Memory B cell (primary cell): ENCODE results near the gene NLRC3.

Experiments
- ATAC-seq: fragments of 150-1000 bp; cut with Tn5 transposase; 2 replicates; pipeline ENCODE4 v1.10.0; 2021; ENCODE audit warnings: low read depth, mild to moderate bottlenecking, moderate library complexity
- DNase-seq, 2 donors: peaks; one replicate each; pipeline ENCODE4 v3.0.0; 2022; ENCODE audit warnings: low spot score in 2 of 2
- H3K27ac Mint-ChIP-seq: one replicate; pipeline ENCODE4 v1.8.0; 2022; ENCODE audit warnings: mild to moderate bottlenecking, moderate library complexity, mixed read lengths
- H3K27me3 Mint-ChIP-seq: one replicate; pipeline ENCODE4 v1.8.0; 2022; ENCODE audit warnings: mixed read lengths
- H3K36me3 Mint-ChIP-seq: one replicate; pipeline ENCODE4 v1.8.0; 2022; ENCODE audit warnings: mild to moderate bottlenecking, mixed read lengths
- H3K4me1 Mint-ChIP-seq: one replicate; pipeline ENCODE4 v1.8.0; 2022; ENCODE audit warnings: mixed read lengths
- H3K4me3 Mint-ChIP-seq: one replicate; pipeline ENCODE4 v1.8.0; 2022; ENCODE audit warnings: mild to moderate bottlenecking, moderate library complexity, mixed read lengths
- H3K9me3 Mint-ChIP-seq: one replicate; pipeline ENCODE4 v1.8.0; 2022; ENCODE audit warnings: mixed read lengths

The NLRC3 gene

DNA sequence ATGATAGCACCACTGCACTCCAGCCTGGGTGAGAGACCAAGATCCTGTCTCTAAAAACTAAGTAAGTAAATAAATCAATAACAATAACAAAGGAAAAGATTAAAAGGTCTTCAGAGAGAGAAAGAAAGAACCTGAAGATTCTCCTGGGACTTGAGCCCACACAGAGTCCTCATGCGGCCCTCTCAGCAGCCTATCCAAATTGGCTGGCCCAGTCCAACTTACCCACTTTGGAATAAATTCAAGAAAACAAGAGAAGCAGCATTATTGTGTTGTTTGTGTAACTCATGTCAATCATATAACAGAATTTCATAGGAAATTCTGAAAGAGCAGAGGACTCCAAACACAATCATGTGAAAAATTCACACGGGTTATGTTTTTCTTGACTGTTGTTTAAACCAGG lies 30.4 kb upstream of the NLRC3 start:
- Mint-ChIP-seq H3K36me3 (peaks cover 5% of the 10 kb centered on the region), H3K4me1 (peaks cover 29% of the 10 kb centered on the region), H3K27me3 (no peaks in the 10 kb centered on the region), H3K27ac (no peak overlapping the region), H3K4me3 (no peak overlapping the region), H3K9me3 (no peaks in the 10 kb centered on the region)
- no peak for DNase-seq
- ATAC-seq: no peak

DNA sequence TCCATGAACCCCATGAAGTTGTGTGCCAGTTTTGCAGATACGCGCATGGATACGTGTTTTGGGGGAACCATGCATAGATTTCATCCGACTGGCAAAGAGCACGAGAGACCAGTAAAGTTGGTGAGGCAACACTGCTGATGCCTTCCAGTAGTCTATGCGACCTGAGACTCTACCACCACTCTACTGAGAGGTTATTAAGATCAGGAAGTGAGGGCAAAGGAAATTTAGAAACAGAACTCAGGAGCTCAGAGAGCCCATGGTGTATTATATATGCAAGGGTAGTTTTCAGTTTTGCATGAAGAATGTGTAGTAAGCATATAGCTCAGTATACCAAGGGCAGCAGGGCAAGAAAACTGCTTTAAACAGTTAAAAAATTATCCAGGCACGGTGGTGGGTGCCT lies 30.0 kb upstream of the NLRC3 start:
- Mint-ChIP-seq H3K27ac (no peak overlapping the region), H3K4me3 (peak overlapping the region; percentile 34), H3K4me1 (peaks cover 27% of the 10 kb centered on the region), H3K27me3 (no peaks in the 10 kb centered on the region), H3K9me3 (no peaks in the 10 kb centered on the region), H3K36me3 (peaks cover 7% of the 10 kb centered on the region)
- DNase-seq (no peak), ATAC-seq (no peak)

DNA sequence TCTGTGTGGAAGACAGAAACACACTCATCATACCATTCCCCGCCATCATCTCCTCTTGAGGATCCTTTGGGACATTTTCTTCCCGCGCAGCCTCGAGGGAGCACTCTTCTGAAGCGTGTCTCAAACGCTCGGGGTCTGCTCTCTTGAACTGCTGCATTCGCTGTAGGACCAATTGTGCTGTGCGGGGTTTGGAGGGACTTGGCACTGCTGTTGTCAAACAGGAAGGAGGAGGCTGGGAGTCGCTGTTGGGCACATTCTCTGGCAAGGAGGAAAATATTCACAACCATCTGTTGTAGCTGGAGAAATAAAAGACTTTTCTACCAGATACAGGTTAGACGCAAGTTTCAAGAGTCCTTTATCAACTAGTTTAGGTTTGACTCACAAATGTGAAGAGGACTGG lies 29.2 kb upstream of the NLRC3 start:
- no peak overlapping the region for H3K4me3 Mint-ChIP-seq
- H3K27me3 Mint-ChIP-seq: no peaks in the 10 kb centered on the region
- peaks cover 25% of the 10 kb centered on the region for H3K4me1 Mint-ChIP-seq
- ATAC-seq (no peak), DNase-seq (no peak)
- H3K9me3 Mint-ChIP-seq: no peaks in the 10 kb centered on the region
- no peak overlapping the region for H3K27ac Mint-ChIP-seq
- H3K36me3 Mint-ChIP-seq: peaks cover 12% of the 10 kb centered on the region

DNA sequence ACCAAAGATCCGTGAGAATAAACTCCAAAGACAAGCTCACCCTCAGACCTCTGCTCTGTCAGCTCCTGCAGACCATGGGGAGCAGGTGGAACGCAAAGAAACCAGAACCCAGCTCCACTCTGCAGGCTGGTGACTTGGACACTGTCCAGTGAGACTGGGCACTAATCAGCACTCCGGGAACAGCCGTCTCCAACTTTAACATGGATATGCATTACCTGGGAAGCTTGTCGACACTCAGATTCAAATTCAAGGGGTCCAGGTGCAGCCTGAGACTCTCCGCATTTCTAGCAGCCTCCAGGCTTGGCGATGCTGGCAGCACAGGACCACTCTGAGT lies 25.1 kb upstream of the NLRC3 start:
- Mint-ChIP-seq H3K4me1 (peaks cover 14% of the 10 kb centered on the region), H3K27ac (no peak overlapping the region), H3K4me3 (no peak overlapping the region), H3K36me3 (peaks cover 18% of the 10 kb centered on the region), H3K9me3 (no peaks in the 10 kb centered on the region), H3K27me3 (no peaks in the 10 kb centered on the region)
- DNase-seq (no peak), ATAC-seq (no peak)

DNA sequence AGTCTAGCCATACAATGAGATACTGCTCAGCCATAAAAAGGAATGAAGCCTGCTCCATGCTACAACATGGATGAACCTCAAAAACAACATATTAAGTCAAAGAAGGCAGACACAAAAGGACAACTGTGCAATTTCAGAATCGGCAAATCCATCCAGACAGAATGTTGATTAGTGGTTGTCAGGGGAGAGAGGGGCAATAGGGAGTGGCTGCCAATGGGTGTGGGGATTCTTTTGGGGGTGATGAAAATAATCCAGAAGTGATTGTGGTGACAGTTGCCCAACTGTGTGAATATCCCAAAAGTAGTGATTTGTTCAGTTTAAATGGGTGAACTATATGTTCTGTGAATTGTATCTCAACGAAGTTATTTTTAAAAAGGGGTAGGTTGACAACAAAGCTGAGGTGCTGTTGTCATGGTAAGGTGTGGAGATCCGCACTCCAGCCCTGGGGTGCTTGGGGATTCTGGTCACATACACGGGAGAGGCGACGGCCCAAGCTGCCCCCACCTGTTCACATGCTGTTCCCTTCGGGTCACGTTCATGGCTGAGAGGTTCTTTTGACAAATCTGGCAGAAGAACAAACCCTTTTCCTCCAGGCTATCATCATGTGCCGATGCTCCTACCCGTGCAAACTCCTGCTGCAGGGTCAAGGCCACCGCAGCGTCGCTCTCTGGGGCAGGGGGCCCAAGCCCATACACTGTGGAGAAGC lies 24.6 kb upstream of the NLRC3 start:
- Mint-ChIP-seq H3K27me3 (no peaks in the 10 kb centered on the region), H3K9me3 (no peaks in the 10 kb centered on the region), H3K27ac (no peak overlapping the region), H3K4me3 (no peak overlapping the region), H3K4me1 (peaks cover 9% of the 10 kb centered on the region), H3K36me3 (peaks cover 18% of the 10 kb centered on the region)
- ATAC-seq: no peak
- DNase-seq: no peak

DNA sequence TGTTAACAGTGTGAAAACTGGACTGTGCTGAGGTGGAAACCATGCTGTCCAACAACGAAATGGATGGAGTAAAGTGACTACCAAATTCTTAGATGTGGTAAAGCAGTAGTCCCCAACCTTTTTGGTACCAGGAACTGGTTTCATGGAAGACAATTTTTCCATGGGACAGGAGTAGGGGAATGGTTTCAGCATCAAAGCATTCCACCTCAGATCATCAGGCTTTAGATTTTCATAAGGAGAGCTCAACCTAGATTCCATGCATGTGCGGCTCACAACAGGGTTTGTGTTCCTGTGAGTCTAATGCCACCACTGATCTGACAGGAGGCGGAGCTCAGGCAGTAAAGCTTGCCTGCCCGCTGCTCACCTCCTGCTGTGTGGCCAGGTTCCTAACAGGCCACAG lies 22.7 kb upstream of the NLRC3 start:
- ATAC-seq (no peak), DNase-seq (no peak)
- H3K36me3 Mint-ChIP-seq: peaks cover 13% of the 10 kb centered on the region
- H3K4me3 Mint-ChIP-seq: no peak overlapping the region
- no peaks in the 10 kb centered on the region for H3K27me3 Mint-ChIP-seq
- H3K9me3 Mint-ChIP-seq: no peaks in the 10 kb centered on the region
- H3K27ac Mint-ChIP-seq: no peak overlapping the region
- peaks cover 2% of the 10 kb centered on the region for H3K4me1 Mint-ChIP-seq

DNA sequence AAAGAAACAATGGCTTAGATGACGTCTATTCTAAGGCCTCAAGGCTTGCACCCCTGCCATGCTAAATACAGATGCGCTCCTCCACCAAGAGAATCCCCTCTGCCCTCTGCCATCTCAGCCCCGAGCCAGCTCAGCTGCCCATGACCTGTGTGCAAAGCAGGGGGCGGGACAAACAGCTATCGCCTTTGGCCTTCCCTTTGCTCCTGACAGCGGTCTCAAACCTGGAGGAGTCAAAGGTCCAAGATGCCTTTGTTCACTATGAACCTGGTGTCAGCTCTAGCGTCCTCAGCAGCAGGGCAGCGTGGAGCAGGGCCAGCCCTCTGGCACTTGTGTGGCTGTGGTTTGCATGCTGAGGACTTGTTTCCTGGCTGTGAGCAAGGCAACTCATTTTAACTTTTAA lies 21.9 kb upstream of the NLRC3 start:
- H3K4me3 Mint-ChIP-seq: no peak overlapping the region

DNA sequence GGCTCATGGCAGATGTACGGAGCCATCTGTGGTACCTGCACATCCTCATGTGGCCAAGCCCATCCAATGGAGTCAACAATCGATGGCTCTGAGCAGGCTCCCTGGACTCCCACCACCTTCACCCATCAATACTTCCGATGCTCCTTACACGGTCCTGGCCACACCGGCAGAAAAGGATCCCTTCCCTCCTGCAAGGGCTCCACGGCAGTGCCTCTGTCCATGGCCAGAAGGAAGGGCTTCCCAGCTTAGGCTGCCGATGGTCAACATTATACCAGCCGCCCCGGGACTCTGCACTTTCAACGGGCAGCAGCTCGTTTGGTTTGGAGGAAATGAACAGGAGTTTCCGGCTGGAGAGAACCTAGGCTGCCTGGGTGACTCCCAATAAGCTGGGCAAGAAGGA lies 21.0 kb upstream of the NLRC3 start:
- H3K27ac Mint-ChIP-seq: no peak overlapping the region
- peaks cover 2% of the 10 kb centered on the region for H3K4me1 Mint-ChIP-seq
- no peak for ATAC-seq
- H3K9me3 Mint-ChIP-seq: no peaks in the 10 kb centered on the region
- DNase-seq: no peak
- no peak overlapping the region for H3K4me3 Mint-ChIP-seq
- H3K36me3 Mint-ChIP-seq: peaks cover 15% of the 10 kb centered on the region
- no peaks in the 10 kb centered on the region for H3K27me3 Mint-ChIP-seq

More for the DNA sequence above, 21.9 kb upstream of the NLRC3 start:
- H3K27ac Mint-ChIP-seq: no peak overlapping the region
- peaks cover 14% of the 10 kb centered on the region for H3K36me3 Mint-ChIP-seq
- H3K27me3 Mint-ChIP-seq: no peaks in the 10 kb centered on the region
- DNase-seq (no peak), ATAC-seq (no peak)
- peaks cover 2% of the 10 kb centered on the region for H3K4me1 Mint-ChIP-seq
- no peaks in the 10 kb centered on the region for H3K9me3 Mint-ChIP-seq

DNA sequence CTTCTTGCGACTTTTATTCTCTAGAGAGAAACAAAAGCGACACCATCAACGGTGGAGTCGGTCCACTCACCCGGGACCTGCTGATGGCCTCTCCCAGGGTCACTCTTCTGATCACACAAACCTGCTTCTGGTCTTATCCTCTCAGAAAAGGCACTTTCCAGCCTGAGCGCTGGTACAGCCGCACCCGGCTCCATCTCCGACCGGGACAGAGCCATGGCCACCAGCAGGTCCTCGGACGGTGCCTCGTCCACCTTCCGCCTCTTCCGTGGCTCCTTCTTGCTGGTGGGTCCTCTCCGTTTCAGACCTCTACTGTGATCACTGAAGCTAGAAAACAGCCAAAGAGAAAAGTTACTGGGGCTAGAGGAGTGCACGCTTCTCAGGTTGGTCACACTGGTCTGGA lies 20.5 kb upstream of the NLRC3 start:
- Mint-ChIP-seq H3K4me3 (no peak overlapping the region), H3K36me3 (peaks cover 15% of the 10 kb centered on the region), H3K9me3 (no peaks in the 10 kb centered on the region), H3K27ac (no peak overlapping the region), H3K27me3 (no peaks in the 10 kb centered on the region), H3K4me1 (peaks cover 2% of the 10 kb centered on the region)
- ATAC-seq (no peak), DNase-seq (no peak)

DNA sequence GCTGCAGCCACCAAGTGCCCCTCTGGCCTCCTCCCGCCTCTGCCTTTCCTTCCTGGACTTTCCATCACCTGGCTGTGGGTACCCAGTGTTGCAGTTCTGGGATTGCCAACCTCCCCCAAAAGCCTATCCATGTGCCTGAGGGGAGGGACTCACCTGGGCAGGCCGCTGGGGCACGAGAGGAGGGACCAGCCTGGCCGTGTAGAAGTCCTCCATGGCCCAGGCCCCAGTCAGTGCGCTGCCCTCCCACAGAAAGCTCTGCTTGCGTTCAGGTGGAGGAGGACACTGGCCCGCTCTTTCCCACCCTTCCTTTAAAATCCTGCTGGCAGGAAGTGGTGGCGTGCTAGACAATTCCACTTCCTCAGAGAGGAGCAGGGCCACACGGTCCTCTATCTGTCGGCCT lies 20.0 kb upstream of the NLRC3 start:
- peaks cover 2% of the 10 kb centered on the region for H3K4me1 Mint-ChIP-seq
- no peak overlapping the region for H3K27ac Mint-ChIP-seq
- no peak overlapping the region for H3K4me3 Mint-ChIP-seq
- no peaks in the 10 kb centered on the region for H3K9me3 Mint-ChIP-seq
- DNase-seq (no peak), ATAC-seq (no peak)
- H3K36me3 Mint-ChIP-seq: peaks cover 13% of the 10 kb centered on the region
- no peaks in the 10 kb centered on the region for H3K27me3 Mint-ChIP-seq

DNA sequence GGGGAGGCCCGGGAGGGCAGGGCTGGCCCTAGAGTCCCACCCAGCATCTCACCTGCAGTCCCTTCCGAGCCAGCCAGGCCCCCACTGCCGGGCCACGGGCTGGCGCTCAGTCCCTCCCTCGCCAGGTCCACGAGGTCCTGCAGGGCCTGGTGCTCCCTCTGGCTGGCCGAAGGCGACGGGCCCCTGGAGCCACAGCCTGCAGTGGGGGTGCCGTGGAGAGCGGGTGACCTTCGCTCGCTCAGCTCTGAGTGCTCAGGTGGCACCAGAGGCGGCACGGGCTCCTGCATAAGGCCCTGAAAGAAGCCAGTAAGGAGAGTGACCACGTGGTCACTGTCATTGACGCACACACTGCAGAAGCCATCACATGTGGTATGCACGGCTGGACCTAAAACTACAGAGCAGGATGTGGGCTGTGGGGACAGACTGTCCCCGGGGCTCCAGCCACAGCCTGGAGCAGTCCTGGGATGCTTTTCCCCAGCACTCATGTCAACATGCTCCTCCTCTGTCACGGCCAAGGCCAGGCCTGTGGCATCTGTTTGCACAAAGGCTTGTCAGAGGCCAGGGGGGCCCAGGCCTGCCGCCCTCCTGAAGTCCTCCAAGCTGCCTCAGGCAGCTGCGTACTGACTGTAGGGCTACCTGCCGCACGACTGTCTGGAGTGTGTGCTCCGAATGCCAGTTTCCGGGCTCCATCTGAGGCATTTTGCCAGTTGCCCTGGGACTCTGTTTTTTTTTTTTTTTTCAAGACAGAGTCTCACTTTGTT lies 19.1 kb upstream of the NLRC3 start:
- peaks cover 2% of the 10 kb centered on the region for H3K4me1 Mint-ChIP-seq
- ATAC-seq (no peak), DNase-seq (no peak)
- no peak overlapping the region for H3K27ac Mint-ChIP-seq
- no peak overlapping the region for H3K4me3 Mint-ChIP-seq
- no peaks in the 10 kb centered on the region for H3K9me3 Mint-ChIP-seq
- H3K27me3 Mint-ChIP-seq: no peaks in the 10 kb centered on the region
- peaks cover 10% of the 10 kb centered on the region for H3K36me3 Mint-ChIP-seq

DNA sequence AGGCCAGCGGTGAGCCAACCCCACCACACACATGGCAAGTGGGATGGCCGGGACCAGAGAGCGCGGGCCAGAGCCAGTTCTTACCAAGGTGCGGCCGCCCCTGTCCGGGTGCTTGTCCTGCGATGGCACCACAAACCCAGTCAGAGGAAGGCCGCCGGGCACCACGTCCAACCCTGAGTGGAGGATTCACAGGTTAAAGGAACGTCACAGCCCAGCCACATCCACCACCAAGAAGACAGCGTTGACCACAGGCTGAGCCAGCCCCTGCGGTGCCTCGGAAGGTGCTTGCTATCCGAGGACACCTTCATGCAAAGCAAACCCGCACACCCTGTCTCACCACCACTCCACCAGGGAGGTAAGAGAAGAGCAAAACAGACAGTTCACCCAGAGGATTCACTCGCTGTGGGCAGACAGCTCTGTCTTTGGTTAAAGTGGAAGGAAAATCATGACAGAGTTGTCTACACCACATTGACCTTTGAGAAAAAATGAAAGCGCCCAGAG lies 18.4 kb upstream of the NLRC3 start:
- no peaks in the 10 kb centered on the region for H3K9me3 Mint-ChIP-seq
- peaks cover 2% of the 10 kb centered on the region for H3K4me1 Mint-ChIP-seq
- no peak overlapping the region for H3K4me3 Mint-ChIP-seq
- H3K36me3 Mint-ChIP-seq: peaks cover 16% of the 10 kb centered on the region
- no peaks in the 10 kb centered on the region for H3K27me3 Mint-ChIP-seq
- no peak for ATAC-seq
- DNase-seq: no peak
- H3K27ac Mint-ChIP-seq: no peak overlapping the region

DNA sequence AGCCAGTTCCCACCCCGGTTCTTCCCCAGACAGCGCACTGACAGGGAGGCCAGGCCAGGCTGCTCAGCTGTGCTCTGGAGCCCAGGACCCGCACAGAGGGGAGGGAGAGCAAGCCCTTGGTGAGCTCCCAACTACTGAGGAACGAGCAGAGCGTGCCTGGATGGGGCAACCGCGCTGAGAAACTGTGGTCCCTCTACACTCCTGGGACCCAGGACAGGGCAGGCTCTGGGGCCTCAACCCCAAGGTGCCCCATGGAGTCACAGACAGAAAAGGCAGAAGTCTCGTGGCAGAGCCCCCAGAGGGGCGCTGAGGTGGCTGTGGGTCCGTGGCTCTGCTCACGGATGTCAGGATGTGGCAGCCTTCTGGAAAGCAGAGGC lies 17.9 kb upstream of the NLRC3 start:
- H3K36me3 Mint-ChIP-seq: peaks cover 17% of the 10 kb centered on the region
- H3K9me3 Mint-ChIP-seq: no peaks in the 10 kb centered on the region
- no peaks in the 10 kb centered on the region for H3K27me3 Mint-ChIP-seq
- ATAC-seq (no peak), DNase-seq (no peak)
- H3K27ac Mint-ChIP-seq: no peak overlapping the region
- no peak overlapping the region for H3K4me3 Mint-ChIP-seq
- peaks cover 2% of the 10 kb centered on the region for H3K4me1 Mint-ChIP-seq

DNA sequence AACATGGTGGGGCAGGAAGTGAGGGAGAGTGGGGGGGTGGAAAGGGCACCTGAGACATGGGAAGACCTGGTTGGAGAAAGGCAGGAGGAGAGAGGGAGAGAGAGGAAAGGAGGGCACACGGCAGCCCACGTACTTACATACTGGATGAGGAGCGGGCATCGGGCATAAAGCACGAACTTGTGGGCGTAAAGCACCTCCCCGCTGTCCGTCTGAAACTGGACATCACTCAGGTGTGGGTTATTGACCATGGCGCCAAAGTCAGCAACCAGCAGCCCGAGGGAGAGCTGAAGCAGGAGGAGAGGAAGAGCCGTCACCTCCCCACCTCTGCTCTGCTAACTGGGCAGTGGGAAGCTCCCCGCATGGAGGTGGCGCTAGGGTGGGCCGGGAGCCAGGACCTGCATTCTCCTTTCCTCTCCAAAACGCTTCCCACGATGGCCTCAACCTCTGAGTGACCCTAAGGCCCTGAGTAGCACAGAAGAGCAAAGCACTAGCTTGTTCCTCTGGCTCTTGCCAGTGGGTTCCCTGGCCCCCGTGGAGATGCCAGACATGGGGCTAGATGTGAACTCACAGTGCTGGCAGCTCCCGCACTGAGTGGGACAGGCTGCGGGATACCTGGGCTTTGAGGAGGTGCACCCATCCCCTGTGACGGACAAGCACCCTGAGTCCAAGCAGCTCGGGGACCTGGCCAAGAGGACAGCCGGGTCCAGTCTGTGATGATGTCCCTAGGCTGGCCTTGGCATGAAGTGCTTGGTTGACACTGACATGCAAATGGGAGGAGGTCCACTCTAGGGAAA lies 17.3 kb upstream of the NLRC3 start:
- no peak for DNase-seq
- H3K9me3 Mint-ChIP-seq: no peaks in the 10 kb centered on the region

More for the DNA sequence above, 17.3 kb upstream of the NLRC3 start:
- peaks cover 17% of the 10 kb centered on the region for H3K36me3 Mint-ChIP-seq
- H3K4me1 Mint-ChIP-seq: peaks cover 2% of the 10 kb centered on the region
- H3K27ac Mint-ChIP-seq: no peak overlapping the region
- H3K27me3 Mint-ChIP-seq: no peaks in the 10 kb centered on the region
- H3K4me3 Mint-ChIP-seq: no peak overlapping the region
- ATAC-seq: no peak
